ACHN (cell line): ENCODE measurements around the gene C22orf23.
"Not testable (repeated sequence)": the region's sequence is repeated elsewhere in the genome, so short reads cannot be mapped to it uniquely, and the experiment has no call there.

Experiments used
- DNase-seq: peaks from one replicate; pipeline ENCODE4 v3.0.0-alpha.2; 2015
- in situ Hi-C: cut with HindIII; loops from 2 replicates; pipeline ENCODE4 v1.10.0; 2017; ENCODE audit warnings: low sequenced_read_pairs, low pct_ligation_motif_present, low pct_unique_long_range_greater_than_20kb

The C22orf23 gene

DNA sequence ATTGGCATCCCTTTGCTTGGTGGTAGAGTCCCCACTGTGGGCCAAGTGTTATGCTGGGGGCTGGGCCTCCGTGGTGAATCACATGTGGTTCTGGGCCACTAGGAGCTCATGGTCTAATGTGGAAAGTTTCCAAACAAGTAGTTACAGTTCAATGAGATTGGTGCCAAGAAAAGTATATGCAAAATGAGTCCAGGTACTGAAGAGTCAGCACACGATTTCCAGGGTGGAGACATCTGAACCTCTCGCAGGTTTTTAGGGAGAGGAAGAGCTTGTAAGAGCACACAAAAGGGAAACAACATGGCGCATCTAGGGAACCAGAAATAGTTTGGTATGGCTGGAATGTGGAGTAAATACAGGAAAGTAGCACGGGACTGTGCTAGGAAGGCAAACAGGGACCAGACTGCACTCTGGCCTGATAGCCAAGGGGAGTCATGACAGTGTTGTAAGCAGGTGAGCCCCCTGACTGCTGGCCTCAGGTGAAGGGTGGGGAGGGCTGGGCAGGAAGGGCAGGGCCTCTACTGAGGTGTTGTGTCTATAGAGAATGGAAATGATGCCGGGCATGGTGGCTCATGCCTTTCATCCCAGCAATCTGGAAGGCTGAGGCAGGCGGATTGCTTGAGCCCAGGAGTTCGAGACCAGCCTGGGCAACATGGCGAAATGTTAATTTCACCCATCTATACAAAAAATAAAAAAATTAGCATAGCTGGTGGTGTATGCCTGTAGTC lies 12.7 kb upstream of the C22orf23 start:
- no peak for DNase-seq
- in situ Hi-C loops = no loop called here

DNA sequence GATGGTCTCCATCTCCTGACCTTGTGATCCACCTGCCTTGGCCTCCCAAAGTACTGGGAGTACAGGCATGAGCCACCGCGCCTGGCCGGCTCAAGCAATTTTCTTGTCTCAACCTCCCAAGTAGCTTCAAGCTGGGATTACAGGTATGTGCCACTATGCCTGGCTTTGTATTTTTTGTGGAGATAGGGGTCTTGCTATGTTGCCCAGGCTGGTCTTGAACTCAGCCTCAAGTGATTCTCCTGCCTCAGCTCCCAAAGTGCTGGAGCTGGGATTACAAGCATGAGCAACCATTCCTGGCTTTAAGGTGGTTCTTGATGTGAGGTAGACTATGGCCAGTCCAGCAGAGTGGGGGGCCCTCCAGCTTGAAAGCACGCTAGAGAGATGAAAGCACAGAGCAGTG lies 7.7 kb upstream of the C22orf23 start:
- DNase-seq = no peak
- in situ Hi-C loops = no loop called here

DNA sequence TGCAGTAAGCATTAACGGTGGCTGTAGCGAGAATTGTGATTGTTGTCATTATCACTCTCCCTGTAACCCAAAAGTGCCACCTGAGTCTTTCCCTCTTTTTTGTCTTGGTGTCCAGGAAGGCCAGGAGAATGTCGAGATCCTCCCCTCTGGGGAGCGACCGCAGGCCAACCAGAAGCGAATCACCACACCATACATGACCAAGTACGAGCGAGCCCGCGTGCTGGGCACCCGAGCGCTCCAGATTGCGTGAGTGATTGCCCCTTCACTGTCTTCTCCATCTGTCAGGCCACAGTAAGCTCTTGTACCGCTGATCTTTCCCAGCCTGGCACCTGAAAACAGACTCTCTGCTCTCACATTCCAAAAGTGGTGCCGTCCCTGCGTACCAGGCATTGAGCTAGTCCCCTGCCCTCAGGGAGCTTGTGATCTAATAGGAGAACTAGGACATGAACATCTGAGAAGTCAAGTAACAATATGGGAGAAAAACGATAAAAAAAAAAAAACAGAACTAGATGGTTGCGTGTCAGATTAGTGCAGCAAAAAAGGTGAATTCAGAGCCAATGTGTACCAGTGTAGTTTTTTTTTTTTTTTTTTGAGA lies 5.9 kb upstream of the C22orf23 start:
- no peak for DNase-seq
- in situ Hi-C loops = no loop called here

DNA sequence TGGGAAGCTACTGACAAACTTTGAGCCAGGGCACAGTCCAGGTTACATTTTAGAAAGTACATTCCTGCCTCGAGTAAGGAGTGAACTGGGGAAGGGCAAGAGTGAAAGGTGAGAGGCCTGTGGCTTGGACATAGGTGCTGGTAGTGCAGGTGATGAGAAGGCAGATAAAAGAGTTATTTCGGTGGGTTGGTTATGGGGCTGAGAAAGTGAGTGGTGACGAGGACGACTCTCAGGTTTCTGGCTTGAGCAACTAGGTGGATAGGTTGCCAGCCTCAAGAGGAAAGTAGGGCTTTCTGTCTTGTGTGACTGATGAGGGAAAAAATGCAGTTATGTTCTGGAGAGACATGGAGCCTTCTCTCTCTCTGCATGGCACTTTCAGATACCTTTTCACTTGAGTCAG lies 3.8 kb upstream of the C22orf23 start:
- DNase-seq = no peak
- in situ Hi-C loops = no loop called here

DNA sequence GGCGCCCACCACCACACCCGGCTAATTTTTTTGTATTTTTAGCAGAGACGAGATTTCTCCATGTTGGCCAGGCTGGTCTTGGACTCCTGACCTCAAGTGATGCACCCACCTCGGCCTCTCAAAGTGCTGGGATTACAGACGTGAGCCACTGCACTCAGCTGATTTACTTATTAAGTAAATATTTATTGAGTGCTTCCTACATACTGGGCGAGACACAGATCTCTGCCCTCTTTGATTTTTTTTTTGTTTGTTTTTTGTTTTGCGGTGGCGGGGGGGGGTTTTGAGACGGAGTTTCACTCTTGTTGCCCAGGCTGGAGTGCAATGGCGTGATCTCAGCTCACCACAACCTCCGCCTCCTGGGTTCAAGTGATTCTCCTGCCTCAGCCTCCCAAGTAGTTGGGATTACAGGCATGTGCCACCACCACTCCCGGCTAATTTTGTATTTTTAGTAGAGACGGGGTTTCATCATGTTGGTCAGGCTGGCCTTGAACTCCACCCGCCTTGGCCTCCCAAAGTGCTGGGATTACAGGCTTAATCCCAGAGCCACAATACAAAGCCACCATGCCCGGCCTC lies 2.5 kb upstream of the C22orf23 start:
- DNase-seq, in situ Hi-C loops: not testable (repeated sequence)

DNA sequence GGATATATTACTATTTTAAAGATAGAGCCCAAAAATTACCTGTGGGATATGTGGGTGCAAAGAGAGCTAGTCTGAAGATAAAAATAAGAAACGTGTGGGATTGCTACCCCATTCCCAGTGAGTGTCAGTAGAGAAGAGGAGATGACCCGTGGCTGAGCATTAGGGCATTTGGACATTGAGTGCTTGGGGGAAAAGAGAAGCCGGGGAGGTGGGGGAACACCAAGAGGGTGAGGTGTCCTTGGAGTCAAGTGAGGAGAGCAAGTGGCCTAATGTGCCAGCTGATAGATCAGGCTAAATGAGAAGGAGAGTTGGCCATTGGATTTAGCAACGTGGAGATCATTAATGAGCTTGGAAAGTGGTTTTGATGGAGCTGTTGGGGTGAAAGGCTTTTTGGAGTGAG lies 1.3 kb upstream of the C22orf23 start:
- in situ Hi-C loops = no loop called here
- DNase-seq = no peak

DNA sequence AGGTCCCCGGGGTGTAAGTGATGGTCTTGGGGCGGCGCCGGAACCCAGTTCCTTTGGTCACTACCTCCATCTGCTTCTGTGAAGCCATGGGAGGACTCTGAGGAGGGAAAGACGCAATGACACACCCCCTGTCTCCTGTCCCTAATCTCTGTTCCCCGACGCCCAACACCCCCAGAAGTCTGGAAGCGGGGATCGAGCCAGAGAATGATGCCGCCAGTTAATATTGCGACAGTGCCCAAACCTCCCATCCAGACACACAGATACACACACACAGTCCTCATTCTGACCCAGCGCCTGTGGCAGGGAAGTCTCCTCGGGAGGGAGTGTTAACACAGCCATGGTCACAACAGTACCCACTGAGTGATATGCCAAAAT lies 352 bp downstream of the C22orf23 start:
- DNase-seq = no peak
- in situ Hi-C loops = no loop called here

DNA sequence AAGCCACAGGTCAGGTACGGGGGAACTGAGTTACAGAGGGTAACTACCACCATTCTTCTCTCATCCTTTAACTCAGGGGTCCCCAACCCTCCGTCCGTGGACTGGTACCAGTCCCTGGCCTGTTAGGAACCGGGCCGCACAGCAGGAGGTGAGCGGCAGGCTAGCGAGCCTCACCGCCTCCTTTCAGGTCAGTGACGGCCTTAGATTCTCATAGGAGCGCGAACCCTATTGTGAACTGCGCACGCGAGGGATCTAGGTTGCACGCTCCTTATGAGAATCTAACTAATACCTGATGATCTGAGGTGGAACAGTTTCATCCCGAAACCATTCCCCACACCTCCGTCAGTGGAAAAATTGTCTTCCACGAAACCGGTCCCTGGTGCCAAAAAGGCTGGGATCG lies 772 bp downstream of the C22orf23 start:
- DNase-seq, in situ Hi-C loops: not testable (repeated sequence)

DNA sequence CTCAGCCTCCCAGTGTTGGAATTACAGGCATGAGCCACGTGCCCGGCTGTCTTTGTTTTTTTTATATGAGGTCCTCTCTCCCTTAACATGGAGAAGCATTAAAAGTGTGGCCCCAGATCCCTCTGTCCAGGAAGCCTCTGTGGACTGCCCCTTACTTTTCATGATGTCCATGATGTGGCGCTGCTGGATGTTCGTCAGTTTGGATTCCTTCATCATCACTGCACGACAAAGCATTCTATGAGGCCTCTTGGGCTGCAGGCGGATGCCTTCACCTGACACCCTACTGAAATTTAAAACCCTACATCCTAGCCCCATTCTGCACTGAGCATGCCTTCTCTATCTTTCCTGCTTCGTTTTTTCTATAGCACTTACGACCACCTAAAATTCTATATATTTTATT lies 2.1 kb downstream of the C22orf23 start:
- no peak for DNase-seq
- in situ Hi-C loops = no loop called here

DNA sequence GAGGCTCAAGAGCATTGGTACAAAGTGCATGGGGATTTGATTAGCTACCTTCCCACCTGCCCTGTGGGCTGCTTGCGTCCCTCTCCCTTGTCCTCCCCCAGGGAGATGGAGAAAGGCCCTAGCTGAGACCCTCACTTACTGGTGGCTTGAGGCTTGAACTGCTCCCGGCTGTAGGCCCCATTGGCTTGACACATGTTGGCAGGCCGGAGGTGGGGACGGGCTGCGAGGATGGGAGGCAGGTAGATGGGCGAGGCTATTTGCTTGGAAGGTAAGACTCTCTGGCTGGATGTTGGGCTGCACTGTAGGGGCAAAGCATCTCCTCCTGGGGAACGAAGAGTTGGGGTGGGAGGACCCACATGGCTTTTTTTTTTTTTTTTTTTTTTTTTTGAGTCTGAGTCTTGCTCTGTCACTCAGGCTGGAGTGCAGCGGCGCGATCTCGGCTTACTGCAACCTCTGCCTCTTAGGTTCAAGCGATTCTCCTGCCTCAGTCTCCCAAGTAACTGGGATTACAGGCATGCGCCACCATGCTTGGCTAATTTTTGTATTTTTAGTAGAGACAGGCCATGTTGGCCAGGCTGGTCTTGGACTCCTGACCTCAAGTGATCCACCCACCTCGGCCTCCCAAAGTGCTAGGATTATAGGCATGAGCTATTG lies 6.1 kb downstream of the C22orf23 start:
- DNase-seq, in situ Hi-C loops: not testable (repeated sequence)

DNA sequence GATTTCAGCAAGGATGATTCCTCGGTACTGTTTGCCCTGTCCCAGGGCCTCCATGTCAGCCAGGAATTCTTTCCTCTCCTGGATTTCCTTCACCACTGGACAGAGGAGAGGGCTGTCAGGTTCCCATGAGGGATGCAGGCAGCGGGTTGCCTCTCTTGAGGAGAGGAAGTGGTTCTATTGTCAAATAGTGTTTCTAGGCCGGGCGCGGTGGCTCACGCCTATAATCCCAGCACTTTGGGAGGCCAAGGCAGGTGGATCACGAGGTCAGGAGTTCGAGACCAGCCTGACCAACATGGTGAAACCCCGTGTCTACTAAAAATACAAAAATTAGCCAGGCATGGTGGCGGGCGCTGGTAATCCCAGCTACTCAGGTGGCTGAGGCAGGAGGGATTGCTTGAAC lies 9.0 kb downstream of the C22orf23 start:
- in situ Hi-C loops, DNase-seq: not testable (repeated sequence)

DNA sequence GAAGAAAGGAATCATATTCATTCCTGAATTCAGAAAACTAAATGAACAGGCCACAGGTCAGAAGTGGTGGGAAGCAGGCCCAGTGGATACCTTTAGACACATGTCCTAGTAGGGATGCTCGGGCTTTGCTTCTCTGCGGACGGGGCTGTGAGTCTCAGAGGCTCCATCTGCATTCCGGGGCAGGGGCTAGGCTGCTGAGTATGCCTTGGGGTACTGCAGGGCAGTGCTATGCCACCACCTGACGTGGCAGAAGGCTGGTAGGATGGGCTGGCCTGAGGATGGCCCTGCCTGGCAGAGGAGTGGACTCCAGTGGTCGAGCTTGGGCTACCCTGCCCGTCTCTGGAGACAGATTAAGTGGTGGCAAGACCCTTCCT lies 9.6 kb downstream of the C22orf23 start:
- in situ Hi-C loops = no loop called here
- DNase-seq = no peak

DNA sequence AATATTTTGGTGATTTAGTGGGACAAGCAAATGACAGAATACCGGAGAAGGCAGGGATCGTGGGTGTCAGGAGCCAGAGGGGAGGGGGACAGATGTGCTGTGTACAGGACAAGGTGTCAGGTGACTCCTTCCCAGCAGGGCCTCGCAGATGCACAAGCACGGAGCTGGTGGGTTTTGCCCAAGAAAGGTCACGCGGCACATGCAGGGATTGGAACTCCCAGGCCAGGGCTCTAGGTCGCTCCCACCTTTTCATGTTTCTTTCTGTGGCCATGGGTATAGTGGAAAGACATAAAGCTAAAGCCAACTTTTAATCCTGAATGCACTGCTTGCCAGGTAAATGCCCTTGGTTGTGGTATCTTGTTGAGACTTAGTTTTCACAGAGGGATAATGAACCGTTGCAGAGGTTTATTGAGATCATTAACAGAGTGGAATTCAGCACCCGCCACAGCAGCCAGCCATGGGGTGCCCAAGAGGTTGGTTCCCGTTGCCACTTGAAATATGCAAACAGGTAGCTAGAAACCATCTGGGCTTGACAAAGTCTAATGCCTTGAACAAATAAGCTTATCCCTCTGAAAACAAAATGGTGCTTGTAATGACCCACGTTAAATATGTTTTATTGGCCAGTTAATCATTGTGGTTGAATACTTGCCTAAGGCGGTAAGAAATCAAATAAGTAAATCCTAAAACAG lies 10.1 kb downstream of the C22orf23 start:
- in situ Hi-C loops = no loop called here
- DNase-seq = no peak

DNA sequence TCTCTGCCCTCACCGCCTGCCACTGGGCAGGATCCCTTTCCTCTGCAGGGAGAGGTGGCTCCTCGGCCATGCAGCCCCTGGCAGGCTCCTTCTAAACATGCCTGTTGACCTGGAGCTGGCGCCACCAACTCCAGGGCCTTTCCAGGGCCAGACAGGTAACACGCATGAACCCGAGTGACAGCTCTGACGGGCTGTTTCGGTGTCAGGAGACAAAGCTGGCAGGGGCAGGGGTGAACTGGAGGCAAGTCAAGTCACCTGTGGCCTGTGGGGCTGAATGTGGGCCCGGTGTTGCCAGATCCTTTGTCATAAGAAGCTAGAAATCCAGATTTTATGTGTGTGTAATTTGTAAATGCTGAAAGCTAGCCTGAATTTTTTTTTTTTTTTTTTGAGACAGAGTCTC lies 11.3 kb downstream of the C22orf23 start:
- no peak for DNase-seq
- in situ Hi-C loops = no loop called here

DNA sequence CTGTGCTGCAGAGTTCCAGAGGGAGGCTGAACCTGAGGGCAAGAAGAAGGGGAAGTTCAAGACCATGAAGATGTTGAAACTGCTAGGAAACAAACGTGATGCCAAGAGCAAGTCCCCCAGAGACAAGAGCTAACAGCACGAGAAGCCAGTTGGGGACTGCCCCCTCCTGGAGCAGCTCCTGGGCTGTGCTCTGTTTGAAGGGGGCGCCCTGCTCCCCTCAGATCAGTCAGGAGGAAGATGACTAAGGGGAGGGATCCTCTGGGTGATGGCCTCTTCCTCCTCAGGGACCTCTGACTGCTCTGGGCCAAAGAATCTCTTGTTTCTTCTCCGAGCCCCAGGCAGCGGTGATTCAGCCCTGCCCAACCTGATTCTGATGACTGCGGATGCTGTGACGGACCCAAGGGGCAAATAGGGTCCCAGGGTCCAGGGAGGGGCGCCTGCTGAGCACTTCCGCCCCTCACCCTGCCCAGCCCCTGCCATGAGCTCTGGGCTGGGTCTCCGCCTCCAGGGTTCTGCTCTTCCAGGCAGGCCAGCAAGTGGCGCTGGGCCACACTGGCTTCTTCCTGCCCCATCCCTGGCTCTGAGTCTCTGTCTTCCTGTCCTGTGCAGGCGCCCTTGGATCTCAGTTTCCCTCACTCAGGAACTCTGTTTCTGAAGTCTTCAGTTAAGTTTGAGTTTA lies 12.6 kb downstream of the C22orf23 start:
- in situ Hi-C loops = no loop called here

DNA sequence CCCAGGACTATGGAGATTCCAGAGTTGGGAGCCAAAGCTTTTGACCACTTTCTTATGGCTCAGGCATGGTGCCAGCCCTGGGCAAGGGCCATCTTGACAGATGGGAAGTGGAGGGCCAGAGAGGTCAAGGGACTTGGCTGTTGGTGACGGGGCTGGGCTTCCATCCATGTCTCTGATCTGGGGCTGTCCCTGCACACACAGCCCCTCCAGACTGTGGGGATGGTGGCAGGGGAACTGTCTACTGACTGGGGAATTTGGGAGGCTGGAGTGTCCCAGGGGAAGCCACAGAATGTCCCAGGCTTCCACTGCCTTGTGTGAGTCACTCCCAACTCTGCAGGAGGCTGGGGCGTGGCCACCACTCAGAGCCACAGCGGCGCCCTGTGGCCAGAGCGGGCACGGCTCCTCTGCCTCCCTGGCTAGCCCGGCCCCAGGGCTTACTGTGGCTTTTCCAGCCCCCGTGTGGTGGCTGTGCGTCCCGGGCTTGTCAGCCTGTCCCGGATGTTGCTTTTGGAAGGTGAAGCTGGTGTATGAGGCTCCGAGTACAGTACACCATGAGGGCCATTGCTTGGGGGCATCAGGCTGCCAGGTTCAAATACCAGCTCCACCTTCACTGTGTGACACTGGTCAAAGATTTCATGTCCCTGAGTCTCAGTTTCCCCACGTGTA lies 19.6 kb downstream of the C22orf23 start:
- peak; percentile 90 for DNase-seq
- in situ Hi-C loops = no loop called here

More for the DNA sequence above, 12.6 kb downstream of the C22orf23 start:
- no peak for DNase-seq

DNA sequence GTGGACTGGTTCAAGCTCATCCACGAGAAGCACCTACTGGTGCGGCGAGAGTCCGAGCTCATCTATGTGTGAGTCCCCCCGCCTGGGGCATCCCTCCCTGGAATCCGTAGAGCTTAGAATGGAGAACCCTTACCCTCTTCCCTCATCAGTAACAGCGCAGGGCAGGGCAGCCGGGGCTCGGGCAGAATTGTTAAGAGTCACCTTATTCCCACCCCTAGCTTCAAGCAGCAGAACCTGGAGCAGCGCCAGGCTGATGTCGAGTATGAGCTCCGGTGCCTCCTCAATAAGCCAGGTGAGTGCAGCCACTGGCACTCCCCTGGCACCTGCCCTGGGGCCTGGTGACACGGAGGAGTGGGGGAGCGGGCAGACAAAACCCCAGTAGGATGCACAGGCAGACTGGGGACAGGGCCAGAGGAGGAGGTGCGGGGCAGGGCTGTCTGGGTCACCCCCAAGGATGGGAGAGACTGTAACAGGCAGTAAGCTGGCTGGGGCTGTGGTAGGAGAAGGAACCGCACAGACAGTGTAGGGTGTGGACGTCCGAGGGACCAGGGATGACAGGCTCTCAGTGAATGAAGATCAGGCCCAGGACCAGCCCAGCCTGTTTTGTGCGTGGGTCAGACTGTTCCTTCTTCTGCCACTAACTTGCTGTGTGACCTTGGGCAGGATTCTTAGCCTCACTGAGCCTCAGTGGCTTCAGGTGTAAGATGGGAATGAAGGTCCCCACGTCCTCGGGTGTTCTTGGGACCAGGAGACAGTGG lies 20.4 kb downstream of the C22orf23 start:
- DNase-seq = no peak
- in situ Hi-C loops = no loop called here

DNA sequence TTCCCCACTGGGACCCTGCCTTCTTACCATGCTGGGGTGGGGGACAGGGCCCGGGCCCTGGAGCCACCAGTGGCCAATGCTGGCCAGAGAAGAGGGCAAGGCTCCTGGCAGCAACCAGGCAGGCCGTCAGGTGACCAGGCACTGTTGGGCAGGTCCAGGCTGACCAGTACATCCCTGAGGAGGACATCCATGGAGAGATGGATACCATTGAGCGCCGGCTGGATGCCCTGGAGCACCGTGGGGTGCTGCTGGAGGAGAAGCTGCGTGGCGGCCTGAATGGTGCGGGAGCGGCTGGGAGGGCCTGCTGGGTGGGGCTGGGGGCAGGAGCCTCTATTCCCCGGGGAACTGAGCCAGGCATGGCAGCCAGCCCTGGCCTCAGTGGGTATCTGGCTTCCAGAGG lies 21.0 kb downstream of the C22orf23 start:
- DNase-seq = no peak
- in situ Hi-C loops = no loop called here
